Measurements from ENCODE around the gene DMRT1. TPM values are rescaled to one million over a fixed set of nuclear protein-coding genes. Genes with fewer than 3 reads are reported as not detected.

Gene DMRT1
- polyA plus RNA-seq, 4 donors: not detected

- no peak for DNase-seq (ENCODE audit: low read depth in 4 of 4, low spot score in 2 of 4)
These were observed 128.0 kb downstream of the DMRT1 start for GRCh38 chr9:969310-970150.

DNA sequence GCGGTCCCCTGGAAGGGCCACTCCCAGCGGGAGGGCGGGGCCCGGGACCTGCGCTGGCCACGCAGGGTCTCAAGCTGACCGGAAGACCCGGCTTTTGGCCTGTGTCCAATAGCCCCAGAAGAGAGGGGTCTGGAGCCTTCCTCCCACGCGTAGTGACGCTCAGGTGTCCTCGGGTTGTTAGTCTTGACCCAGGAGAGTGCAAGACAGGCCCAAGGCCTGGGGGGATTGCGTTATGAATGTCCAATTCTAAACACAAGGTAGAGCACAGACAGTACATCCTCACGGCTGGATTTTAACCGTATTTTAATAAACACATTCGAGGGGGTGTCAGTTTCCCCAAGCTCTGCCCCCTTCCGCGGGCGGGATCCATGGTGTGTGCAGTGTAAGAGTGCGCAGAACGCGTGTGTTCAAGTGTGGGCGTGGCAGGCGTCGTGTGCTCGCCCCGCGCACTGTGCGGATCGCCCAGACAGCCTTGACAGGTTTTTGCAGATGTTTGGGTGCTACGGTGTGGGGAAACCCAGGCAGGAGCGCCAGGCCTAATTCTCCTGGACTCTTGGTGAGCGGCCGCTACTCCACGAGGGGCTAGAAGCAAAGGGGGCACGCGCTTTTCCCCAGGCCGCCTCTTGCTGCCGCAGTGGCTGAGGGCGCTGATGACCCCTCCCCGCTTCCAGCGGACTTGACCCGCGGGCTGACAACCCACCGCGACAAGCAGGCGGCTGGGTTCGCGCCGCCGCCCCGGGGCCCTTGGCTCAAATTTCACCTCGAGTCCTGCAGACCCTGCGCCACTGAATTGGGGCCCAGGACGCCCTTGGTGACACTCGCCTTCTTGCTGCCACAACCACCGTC, 128.9 kb downstream of the DMRT1 start:
- no peak for DNase-seq (ENCODE audit: low read depth in 4 of 4, low spot score in 2 of 4)

GRCh38 chr9:971901-972500, 130.5 kb downstream of the DMRT1 start:
- no peak for DNase-seq (ENCODE audit: low read depth in 4 of 4, low spot score in 2 of 4)

GRCh38 chr9:972501-973294, 131.2 kb downstream of the DMRT1 start:
- no peak for DNase-seq (ENCODE audit: low read depth in 4 of 4, low spot score in 2 of 4)

GRCh38 chr9:973295-973834, 131.9 kb downstream of the DMRT1 start:
- DNase-seq (ENCODE audit: low read depth in 4 of 4, low spot score in 2 of 4): no peak

- DNase-seq (ENCODE audit: low read depth in 4 of 4, low spot score in 2 of 4): no peak
These were observed 132.8 kb downstream of the DMRT1 start for GRCh38 chr9:974031-974995.

DNA sequence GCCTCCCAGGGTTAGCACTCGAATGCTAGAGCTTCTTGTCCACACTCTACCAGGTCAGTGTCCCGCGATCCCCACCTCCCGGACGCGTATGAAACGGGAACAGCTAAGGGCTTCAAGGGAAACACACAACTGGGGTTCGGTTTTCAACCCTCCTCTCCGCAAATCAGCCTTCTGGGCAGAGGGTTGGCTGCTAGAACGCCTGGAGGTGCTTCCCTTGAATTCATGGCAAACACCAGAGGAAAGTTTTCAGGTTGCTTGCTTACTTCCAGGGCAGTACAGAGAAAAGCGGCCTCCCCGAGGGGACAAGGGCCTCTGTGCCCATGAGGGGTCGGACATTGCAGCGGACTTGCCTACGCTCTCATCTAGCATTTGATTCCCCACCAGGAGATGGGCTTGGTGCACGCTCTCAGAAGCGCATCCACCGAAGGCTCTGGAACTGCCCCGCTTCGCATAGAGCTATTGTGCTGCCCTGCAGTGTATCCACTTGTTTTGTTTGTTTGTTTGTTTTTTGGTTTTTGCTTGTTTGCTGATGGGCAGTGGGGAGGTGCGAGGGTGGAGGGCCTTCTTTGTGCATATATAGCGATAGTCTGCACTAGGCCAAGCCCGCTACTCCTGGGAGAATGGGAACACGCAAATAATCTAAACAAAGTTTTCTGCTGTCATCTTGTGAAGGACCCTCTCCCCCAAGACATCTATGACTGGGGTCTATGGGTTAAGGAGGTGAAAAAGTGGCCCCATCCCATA, 133.7 kb downstream of the DMRT1 start:
- DNase-seq (ENCODE audit: low read depth in 4 of 4, low spot score in 2 of 4): no peak

- no peak for DNase-seq (ENCODE audit: low read depth in 4 of 4, low spot score in 2 of 4)
These were observed 134.3 kb downstream of the DMRT1 start for GRCh38 chr9:975740-976257.

DNA sequence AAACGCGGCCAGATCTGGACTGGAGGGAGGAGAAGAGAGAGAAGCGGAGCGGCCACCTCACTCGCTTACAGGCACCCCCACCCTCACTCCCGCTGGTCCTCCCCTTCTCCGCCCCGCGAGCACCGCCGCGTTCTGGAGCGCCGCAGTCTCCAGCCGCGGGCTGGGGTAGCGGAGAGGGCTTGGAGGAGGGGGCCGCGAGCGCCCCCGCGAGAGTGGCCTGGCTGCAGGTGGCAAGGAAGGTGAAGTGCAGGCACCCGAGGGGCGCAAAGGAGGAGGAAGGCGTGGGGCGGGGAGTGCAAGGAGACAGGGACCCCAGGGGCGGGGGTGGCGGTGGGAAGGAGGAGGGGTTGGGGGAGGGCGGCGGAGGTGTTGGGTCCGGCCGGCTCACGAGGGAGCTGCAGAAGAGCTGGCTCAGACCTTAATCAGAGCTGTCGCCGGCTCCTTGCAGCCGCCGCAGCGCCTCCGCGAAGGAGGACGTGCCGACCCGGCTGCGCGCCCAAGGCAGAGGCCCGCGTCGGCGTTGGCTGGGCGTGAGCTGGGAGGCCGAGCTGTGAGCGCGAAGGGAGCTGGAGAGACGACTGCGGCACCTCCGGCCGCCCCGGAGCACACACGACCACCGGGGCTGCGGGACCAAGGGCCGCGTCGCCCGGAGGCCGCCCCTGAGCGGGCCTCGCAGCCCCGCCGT, 134.9 kb downstream of the DMRT1 start, which contains the start of gene DMRT3:
TSS of gene DMRT3 (plus strand) at position 398 of the 685 bp plus-strand sequence. CDS start 347 bp downstream, outside the sequence.
- DNase-seq (ENCODE audit: low read depth in 4 of 4, low spot score in 2 of 4): no peak

DNA sequence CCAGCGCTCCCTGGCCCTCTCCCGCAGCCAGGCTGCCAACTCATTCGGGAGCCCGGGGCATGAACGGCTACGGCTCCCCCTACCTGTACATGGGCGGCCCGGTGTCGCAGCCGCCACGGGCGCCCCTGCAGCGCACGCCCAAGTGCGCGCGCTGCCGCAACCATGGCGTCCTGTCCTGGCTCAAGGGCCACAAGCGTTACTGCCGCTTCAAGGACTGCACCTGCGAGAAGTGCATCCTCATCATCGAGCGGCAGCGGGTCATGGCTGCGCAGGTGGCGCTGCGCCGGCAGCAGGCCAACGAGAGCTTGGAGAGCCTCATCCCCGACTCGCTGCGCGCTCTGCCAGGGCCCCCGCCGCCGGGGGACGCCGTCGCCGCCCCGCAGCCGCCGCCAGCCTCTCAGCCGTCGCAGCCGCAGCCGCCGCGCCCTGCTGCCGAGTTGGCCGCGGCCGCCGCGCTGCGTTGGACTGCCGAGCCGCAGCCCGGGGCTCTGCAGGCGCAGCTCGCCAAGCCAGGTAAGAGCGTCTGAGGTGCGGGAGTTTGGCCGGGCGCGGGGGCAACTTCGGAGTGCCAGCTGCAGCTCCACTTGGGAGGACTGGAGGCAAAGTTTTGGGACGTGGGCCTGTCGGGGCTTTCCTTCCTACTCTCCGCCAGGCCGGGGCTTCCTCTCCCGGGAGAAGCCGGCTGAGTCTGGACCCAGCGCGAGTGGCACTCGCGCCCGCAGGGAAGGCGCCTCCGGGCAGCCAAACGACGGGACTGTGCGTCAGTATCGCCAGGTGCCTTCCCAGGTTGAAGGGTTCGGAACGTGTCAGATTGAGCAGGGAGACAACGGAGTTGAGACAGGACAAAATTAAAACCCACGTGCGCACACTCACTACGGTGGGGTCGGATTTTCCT, 135.7 kb downstream of the DMRT1 start:
- no peak for DNase-seq (ENCODE audit: low read depth in 4 of 4, low spot score in 2 of 4)

DNA sequence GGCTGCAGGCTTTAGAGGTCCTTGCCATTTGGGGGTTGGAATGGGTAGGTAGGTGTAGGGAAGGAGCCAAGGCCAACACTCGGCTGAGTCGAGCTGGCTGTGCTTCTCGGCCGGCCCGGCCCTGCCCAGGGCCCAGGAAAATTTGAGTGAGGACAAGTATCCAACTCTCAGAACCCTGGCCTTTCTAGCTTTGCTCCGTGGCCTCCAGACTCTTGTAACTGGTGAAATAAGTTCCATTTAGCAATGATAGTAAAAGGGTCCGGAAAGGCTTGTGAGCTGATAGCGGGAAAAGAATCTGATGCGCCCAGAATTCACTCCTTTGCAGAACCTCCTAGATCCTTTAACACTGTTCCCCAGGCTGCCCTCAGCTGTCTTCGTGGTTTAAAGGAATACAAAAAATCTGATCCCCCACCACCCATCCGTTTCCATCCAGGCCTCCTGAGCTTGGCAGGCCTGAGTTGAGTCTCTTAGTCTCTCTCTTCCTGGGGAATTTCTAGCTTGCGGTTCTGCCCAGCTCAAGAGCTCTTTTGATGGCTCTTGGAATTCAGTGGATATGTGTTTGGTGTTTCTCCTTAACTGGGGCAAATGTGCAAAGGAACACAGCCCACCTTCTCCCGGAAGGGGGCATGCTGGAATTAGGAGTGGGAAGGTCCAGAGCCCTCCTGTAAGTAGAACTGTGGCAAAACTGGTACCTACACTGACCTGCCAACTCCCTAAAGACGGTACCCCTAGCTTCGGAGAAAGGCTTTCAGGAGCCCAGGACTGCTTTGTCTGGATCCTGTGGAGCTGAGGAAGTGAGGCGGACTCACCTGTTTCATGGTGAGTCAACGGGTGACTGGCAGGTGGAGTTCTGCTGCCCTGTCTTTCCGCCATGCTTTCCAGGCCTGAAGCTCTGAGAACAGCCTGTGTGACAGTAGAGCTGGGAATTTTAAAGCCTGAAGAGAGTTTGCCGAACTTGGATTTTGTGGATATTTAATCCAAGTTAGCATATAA, 136.6 kb downstream of the DMRT1 start:
- no peak for DNase-seq (ENCODE audit: low read depth in 4 of 4, low spot score in 2 of 4)

GRCh38 chr9:979983-980382, 138.5 kb downstream of the DMRT1 start:
- no peak for DNase-seq (ENCODE audit: low read depth in 4 of 4, low spot score in 2 of 4)

DNA sequence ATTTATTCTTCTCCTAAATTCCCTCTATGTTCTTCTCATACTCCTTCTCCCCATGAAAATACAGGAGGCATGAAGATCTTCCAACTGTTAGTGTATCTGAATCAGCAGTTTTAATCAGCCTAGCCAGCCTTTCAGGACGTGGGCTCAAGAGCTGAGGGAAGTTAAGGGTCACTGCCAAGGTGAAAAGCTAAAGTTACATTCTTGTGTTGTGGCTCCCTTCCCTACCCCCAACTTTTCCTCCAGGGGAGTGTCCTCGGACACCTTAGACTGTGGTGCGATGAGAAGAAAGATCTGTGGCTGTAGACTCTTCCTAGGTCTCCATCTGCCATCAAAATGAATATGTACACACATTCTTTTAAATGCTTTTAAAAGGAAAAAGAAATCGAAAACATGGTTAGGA, 139.1 kb downstream of the DMRT1 start:
- no peak for DNase-seq (ENCODE audit: low read depth in 4 of 4, low spot score in 2 of 4)

DNA sequence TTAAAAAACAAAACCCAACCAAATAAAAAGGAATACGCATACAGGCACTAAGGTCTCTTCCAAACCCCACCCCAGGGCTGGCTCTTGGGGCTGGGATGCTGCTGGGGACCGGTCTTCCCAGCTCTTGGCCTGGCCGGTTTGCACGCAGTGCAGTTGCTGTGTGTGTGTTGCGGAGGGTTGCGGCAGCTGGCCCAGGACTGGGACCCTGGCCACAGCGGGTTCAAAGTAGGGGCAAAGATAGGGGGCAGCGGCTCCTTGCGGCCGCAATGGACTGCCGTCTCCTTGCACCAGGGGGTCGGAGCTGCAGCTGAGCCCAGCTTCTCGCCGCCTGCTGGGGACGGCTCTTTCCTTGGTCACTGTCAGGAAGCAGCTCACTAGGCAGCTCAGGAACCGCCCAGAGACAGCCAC, 140.0 kb downstream of the DMRT1 start:
- no peak for DNase-seq (ENCODE audit: low read depth in 4 of 4, low spot score in 2 of 4)

All from left renal cortex interstitium (tissue), 4 donors.